NOMO-1 (cell line): ENCODE data around the gene FAM168B.

Source experiments
- DNase-seq, 2 experiments: peaks; one replicate each; lab custom pipeline; 2025; ENCODE audit not compliant: unreplicated experiment in 2 of 2; lab: John Stamatoyannopoulos, UW

The FAM168B gene

DNA sequence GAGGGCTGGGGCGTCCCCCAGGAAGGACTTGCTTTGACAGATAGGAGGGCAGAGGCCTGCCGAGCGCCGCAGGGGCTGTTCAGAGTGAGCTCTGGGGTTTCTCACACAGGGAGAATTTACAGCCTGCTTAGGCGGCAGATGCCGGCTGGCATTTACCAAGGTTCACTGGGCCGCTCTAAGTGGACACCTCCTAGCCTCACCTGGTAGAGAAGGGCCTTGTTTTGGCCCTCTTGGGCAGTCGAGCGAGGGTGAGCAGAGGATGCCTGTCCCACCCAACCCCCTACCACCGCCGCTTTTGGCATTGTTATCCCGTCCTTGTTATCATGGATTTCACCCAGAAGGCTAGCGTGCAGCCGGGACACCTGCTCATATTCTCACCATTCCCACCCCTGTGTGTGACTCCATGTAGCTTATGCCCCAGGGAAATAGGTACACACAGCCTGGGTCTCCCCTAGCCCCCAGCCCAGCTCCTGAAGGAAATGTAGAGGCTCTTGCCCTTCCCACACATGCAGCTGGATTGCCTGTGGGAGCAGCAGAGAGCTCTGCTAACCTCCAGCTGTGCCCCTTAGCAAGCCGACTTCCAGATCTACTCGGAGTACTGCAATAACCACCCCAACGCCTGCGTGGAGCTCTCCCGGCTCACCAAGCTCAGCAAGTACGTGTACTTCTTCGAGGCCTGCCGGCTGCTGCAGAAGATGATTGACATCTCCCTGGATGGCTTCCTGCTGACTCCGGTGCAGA lies 52.4 kb downstream of the FAM168B start:
- no peak for DNase-seq

DNA sequence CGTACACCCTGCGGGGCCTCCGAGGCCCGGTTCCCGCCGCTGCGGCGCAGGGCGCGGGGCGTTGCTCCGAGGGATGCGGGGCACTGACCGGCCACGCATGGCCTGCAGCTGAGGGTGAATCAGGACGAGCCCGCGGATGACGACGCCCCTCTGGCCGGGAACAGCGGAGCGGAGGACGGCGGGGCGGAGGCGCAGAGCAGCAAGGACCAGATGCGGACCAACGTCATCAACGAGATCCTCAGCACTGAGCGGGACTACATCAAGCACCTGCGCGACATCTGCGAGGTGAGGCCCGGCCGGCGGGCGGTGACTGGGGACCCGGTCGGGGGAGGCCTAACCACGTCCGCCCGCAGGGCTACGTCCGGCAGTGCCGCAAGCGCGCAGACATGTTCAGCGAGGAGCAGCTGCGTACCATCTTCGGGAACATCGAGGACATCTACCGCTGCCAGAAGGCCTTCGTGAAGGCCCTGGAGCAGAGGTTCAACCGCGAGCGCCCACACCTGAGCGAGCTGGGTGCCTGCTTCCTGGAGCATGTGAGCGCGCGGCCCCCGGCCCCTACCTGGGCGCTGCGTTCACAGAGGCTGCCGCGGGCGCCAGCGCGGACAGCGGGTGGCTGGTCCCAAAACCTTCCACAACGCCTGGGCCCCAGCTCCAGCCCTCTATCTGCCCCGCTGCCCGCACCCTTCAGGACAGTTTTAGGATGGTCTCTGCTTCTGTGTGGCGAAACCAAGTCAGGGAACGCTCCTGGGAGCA lies 53.2 kb downstream of the FAM168B start:
- DNase-seq = no peak

DNA sequence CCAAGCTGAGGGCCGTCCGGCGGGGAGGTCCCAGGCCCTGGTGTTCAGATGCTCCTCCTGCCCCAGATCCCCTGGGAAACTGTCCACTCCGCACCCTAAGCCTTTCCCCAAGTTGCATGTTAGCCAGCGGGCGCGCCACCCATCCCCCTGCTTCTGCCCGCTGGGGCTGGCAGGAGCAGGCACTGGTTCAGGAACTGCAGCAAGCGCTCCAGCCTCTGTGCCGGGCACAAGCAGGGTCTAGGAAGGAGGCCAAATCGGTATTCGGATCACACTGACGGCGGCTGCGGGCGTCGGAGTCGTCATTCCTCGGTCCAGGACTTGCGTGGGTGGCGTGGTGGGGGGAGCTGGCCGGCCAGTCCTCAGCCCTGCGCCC lies 53.7 kb downstream of the FAM168B start:
- no peak for DNase-seq

DNA sequence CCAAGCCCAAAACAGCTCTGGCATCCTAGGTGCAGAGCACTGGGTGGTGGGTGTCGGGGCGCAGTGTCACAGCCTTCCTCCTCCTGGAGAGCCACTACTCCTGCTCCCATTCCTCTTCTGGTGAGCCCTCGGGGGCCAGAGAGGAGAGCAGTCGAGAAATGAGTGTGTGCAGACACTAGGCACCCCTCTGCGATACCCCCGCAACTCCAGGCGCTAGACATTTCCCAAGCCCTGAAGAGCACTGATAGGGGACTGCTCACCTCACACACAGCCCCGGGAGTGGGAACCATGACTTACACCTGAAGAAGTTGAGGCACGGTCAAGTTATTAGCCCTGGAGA lies 54.2 kb downstream of the FAM168B start:
- DNase-seq = no peak

DNA sequence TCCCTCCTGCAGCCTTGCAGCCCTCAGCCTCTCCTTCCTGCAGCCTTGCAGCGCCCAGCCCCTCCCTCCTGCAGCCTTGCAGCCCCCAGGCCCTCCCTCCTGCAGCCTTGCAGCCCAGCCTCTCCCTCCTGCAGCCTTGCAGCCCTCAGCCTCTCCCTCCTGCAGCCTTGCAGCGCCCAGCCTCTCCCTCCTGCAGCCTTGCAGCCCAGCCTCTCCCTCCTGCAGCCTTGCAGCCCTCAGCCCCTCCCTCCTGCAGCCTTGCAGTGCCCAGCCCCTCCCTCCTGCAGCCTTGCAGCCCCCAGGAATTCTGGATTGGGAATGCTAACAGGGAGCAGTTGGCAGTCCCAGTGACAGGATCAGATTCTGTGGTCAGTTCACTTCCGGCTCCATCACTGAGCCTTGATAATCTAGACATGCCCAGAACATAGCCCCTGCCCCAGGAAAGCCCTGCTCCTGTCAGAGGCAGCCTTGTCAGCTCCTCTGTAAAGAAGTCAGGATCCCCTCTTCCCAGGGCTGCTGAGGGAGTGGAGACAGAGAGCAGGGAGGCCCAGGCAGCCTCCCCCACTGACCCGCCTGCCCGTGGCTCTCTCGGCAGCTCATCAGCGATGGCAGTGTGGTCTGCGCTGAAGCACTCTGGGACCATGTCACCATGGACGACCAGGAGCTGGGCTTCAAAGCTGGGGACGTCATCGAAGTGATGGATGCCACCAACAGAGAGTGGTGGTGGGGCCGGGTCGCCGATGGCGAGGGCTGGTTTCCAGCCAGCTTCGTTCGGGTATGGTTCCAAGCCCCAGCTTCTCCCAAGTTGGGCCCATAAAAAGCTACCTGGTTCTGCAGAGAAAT lies 54.8 kb downstream of the FAM168B start:
- DNase-seq = no peak

DNA sequence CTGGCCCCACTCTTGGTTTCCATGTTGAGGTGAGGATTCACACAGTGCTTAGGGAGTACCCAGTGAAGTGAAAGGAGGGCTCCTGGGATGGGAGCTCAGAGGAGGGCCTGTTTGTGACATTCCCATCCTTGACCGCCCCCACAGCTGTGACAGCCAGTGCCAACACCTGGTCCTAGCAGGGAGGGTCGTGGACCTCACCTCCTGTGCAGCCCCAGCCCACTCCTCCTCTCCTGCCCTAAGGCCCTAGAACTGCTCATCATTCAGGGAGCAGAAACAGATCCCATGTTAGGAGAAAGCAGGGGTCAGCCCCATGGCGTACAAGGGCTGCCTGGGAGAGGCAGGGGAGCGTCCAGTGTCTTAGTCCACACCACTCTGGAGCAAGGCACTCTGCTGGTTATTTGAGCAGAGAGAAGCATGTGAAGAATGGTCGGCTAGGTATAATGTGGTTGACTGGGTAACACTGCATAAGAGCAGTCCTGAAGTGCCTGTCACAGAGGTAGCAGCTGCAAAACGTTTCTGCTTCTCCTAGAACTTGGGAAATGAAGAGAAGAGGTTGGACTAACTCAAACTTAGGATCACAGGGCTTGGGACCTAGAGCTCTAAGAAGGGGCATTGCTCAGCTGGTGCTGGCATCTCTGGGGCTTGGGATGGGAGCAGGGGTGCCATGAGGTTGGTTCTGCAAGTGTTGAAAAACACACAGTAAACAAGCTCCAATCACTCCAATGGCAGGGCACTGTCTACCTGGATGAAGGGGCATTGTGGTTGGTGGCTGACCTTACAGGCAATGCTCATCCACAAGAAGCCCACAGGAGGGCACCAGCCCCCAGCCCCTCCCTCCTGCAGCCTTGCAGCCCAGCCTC lies 55.6 kb downstream of the FAM168B start:
- no peak for DNase-seq

DNA sequence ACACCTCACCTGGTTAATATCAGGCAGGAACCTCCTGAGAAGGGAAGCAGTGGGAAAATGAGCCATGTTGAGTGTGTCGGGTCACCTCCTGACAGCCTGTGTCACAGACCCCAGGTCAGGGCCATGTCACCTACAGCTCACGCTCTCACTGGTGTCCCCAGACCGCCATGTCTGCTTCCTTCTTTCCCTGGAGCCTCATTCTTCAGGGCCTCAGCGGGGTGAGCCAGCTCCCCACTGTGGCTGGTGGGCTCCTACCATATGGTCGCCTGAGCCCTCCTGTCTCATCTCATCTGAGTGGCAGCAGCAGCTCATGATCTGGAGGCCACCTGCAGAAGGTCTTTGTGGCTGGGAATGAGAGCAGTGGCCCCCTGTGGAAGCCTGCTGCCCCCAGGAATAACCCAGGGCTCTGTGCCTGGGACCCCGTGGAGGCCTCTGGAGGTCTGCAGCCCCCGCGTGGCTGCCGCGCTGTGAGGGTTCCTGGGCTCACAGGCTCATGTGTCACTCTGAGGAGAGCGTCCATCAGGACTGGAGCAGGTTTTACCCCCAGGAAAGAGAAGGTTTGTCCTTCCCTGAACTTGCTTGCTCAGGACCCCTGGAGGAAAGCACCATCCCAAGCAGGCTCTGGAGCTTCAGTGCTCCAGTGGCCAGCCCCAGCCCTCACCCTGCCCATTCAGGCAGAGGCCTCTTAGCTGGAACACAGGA lies 56.4 kb downstream of the FAM168B start:
- DNase-seq = no peak

DNA sequence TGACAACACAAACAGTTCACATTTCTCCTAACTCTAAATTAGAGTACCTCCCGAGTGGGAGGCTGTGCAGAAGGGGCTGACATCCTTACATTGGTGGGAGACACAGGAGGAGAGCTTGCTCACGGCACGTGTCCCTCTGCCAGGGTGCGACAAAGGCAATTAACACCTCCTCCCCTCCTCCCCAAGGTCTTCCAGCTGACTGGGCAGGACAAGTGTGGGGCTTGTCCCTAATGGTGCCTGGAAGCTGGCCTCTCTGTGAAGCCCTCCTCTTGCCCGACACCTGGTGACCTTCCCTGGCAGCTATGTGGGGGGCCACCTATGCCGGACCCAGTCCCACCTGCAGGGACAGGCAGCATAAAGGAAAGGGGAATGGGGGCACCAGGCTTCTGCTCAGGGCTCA lies 57.0 kb downstream of the FAM168B start:
- no peak for DNase-seq

DNA sequence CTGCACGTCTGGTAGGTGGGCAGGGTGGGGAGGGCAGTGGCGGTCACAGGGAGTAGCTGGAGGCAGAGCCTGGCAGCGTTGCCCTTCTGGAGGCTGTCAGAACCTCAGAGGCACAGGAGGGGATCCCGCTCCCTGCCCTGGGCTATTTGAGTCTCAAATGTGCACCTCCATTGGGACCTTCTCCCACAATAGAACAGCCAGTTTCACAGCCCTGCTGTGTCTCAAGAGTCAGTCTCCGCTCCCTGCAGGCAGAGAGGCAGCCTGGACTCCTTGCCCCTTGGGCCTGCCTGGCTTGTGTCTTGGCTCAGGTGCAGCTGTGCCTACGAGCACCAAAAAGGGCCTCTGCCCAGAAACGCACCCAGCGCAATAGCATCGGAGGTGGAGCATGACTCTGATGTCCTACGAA lies 57.4 kb downstream of the FAM168B start:
- DNase-seq = no peak

DNA sequence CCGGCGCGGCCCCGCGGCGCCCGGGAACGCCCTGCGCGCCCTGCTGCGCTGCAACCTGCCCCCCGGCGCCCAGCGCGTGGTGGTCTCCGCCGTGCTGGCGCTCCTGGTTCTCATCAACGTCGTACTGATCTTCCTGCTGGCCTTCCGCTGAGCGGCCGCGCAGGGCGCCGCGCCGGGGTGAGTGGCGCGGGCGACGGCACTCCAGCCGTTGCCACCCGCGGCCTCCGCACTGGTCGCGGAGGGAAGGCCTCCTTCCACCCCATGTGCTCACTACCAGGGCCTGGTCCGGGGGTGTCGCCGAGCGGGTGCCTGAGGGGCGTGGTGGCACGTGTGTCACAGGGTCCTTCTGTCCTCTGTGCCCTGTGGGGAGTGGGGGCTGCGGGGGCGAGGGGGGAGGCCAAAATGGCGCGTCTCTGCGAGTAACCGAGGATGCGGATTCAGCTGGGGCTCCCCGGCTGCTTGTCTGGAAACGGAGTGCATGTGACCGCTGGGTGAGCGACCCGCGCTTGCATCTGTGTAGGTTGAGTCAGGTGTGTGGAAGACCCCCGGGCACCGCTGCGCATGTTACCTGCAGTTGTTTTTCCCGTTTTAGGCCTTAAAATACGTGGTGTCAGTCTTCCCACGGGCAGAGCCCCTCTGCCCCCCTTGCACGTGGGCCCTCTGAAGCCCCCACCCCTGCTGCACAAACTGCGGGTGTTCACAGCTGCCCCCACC lies 58.0 kb downstream of the FAM168B start:
- DNase-seq = no peak

DNA sequence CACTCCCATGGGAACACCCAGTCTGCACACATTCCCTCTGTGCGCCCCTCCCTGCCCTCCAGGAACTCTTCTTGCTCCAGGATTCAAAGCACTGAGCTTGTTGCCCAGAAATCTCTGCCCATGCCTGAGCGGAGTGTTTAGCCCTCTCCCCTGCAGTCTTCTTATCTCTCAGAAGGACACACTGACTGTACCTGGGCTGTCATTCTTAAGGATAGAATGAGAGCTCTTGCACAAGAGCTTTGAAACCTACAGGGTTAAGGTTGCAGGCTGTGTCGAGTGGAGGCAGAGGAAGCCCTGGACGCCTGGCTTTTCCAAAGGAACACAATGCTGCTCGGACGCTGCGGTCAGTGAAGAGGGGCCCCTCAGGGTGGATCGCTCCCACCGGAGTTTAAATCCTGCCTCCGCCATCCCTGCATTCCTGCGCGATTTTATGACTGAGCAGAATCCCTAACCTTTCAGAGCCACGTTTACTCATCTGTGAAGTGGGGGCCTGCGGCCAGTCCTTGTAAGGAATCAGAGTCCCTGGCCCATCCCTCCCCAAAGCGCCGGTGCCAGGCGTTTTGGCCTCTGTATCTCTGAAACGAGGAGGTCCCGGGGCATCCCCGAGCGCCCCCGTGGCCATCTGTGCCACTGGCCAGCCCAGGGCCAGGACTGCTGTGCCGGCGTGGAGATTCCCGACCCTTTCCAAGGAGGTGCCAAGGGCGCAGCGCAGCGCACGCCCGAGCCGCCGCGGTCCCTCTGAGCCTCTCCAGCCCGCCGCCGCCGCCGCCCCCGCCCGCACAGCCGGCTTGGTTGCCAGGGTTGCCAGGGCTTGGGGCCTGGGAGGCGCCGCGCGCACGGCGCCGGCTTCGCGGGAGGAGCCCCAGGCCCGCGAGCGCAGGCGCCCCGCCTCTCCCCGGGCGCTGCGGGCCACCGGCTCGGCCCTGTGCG lies 58.9 kb downstream of the FAM168B start:
- DNase-seq = no peak

DNA sequence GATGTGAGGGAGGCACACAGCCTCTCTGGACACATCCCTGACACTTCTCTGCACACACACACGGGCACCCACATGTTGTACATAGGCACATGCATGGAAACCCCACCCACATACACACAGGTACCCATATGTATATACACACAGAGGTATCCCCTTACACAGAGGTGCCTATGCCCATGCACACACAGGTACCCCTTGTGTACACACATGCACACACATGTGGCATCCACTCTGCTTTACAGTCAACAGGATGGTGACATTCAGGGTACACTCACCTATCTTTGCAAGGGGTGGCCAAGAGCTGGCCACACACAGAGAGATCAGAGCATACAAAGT lies 59.5 kb downstream of the FAM168B start:
- DNase-seq = no peak

DNA sequence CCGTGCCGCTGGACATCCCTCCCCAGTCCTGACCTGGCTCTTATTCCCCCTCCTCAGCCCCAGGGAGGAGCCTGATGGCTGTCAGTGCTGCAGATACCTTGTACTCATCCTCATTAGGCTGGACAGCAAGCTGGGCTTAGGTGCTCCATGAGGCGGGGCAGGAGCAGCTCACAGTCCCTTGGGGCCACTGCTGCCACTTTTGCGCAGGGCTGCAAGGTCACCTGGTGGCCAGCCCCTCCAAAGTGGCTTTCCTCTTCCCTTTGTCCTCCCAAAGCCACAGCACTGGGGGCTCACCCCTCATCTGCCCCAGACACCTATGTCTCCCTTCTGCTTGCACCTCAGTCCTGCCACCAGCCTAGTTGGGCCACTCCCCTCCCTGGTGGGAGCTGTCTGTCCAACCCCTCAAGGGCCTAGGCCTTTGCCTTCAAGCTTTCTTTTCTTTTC lies 60.8 kb downstream of the FAM168B start:
- no peak for DNase-seq

DNA sequence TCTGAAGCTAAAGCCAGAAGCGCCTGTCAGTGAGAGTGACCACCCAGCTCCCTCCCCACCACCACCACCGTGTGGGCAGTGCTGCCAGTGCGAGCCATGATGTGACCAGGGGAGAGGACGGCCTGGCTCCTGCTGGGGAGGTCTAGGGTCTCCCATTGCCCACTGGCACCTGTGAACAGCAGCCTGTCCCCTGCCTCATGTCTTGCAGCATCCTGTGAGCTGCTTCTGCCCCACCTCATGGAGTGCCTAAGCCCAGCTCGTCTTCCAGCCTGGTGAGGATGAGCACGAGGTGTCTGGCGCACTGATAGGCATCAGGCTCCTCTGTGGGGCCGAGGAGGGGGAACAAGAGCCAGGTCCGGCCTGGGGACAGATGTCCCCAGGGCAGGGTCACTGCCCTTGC lies 61.4 kb downstream of the FAM168B start:
- DNase-seq = no peak

DNA sequence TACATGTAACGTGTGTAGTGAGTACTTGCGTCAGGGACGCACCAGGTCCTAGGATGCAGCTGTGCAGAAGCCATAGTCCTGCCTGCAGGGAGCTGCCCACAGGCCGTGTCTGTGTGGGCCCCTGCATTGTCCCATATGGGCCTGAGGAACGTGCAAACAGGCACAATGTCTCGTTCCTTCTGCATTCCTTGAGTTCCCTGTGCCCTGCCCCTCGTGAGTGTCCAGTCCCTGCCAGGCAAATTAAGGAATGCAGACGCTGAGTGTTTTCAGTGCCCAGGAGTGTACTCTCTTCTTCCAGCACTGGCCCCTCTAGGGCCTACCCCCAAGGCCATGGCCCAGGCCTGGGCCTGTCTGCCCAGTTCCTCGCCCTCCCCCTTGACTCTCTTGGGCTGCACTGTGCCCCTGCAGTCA lies 61.8 kb downstream of the FAM168B start:
- DNase-seq = no peak

DNA sequence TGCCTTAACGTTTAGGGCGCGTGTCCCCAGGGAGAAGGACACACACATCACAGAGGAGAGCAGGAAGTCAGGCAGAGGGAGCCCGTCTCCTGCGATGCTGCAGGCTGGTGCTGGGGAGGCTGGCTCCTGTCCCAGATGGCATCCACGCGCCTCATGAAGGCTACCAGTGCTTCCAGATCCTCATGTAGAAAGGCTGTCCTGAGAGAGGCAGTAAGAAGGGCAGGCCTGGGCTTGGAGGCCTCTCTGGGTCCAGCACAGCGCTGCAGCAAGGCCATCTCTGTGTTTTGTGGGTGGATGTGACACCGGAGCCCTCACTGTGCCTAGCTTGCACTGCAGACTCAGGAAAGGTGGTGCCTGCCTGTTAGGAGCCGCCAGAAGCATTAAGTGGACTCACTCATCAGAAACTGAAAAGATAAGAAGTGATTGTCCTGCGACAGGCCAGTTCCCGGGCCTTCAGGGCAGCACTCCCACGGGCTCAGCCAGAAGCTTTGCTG lies 62.7 kb downstream of the FAM168B start:
- no peak for DNase-seq

DNA sequence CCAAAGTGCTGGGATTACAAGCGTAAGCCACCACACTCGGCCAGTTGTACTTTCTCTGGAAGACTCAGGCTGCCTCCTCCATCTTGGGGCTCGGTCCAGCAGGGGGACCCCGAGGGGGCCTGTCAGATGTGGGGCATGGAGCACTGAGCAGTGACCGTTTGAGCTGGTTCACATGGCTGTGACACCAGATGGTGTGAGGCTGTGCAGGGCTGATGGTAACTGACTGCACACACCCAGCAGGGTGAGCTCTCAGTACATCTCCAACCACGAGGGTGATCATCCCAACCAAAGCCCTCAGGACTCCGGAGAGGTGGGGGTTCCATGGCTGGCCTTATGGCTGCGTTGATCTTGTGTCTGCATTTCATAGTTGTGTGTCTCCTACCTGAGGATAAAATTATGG lies 63.4 kb downstream of the FAM168B start:
- DNase-seq = no peak
